HEK293T (cell line): Measurements from ENCODE around the gene NAT10.

Experiments
- CTCF ChIA-PET: fragments of 350-600 bp; formaldehyde crosslinking; extraction: SDS; loops from one replicate; lab custom pipeline; 2021; ENCODE audit warnings: antibody characterized with exemption, inconsistent platforms; lab: Yijun Ruan, JAX
- POLR2A ChIA-PET: fragments of 350-600 bp; formaldehyde crosslinking; extraction: SDS; loops from one replicate; lab custom pipeline; 2020; ENCODE audit warnings: antibody characterized with exemption, inconsistent platforms; lab: Yijun Ruan, JAX
- DNase-seq: peaks from one replicate; pipeline ENCODE4 v3.0.0; 2012; ENCODE audit warnings: mixed read lengths; ENCODE audit errors: extremely low spot score
- ARNT ChIP-seq: fragments of 450-650 bp; IDR thresholded peaks from 2 replicates; pipeline ENCODE4 v1.6.1; 2017; ENCODE audit warnings: mild to moderate bottlenecking
- BHLHE40 ChIP-seq: fragments of 450-650 bp; IDR thresholded peaks from 2 replicates; pipeline ENCODE4 v1.6.1; 2016; ENCODE audit warnings: mild to moderate bottlenecking, moderate library complexity, borderline replicate concordance
- CTBP1 ChIP-seq: fragments of 450-650 bp; IDR thresholded peaks from 2 replicates; pipeline ENCODE4 v1.6.1; 2016; ENCODE audit warnings: borderline replicate concordance
- ELF4 ChIP-seq: fragments of 450-650 bp; IDR thresholded peaks from 2 replicates; pipeline ENCODE4 v1.6.1; 2017; ENCODE audit warnings: antibody characterized with exemption
- FOXA1 ChIP-seq: fragments of 450-650 bp; IDR thresholded peaks from 2 replicates; pipeline ENCODE4 v1.6.1; 2016; ENCODE audit warnings: mild to moderate bottlenecking
- FOXK2 ChIP-seq: fragments of 450-650 bp; IDR thresholded peaks from 2 replicates; pipeline ENCODE4 v1.6.1; 2016; ENCODE audit warnings: mild to moderate bottlenecking
- FOXM1 ChIP-seq: fragments of 450-650 bp; IDR thresholded peaks from 2 replicates; pipeline ENCODE4 v1.6.1; 2017; ENCODE audit warnings: mild to moderate bottlenecking, borderline replicate concordance
- HDGF ChIP-seq: fragments of 450-650 bp; IDR thresholded peaks from 2 replicates; pipeline ENCODE4 v1.6.1; 2017; ENCODE audit warnings: antibody characterized with exemption, borderline replicate concordance
- L3MBTL2 ChIP-seq: fragments of 450-650 bp; conservative IDR thresholded peaks from 2 replicates; pipeline ENCODE4 v1.6.1; 2016; ENCODE audit warnings: mild to moderate bottlenecking
- LEF1 ChIP-seq: fragments of 450-650 bp; IDR thresholded peaks from 2 replicates; pipeline ENCODE4 v1.6.1; 2017; ENCODE audit warnings: mild to moderate bottlenecking, borderline replicate concordance
- NFRKB ChIP-seq: fragments of 450-650 bp; IDR thresholded peaks from 2 replicates; pipeline ENCODE4 v1.6.1; 2016; ENCODE audit warnings: mild to moderate bottlenecking, moderate library complexity
- PKNOX1 ChIP-seq: fragments of 450-650 bp; IDR thresholded peaks from 2 replicates; pipeline ENCODE4 v1.6.1; 2016
- SP1 ChIP-seq: fragments of 450-650 bp; IDR thresholded peaks from 2 replicates; pipeline ENCODE4 v1.6.1; 2017
- SUZ12 ChIP-seq: fragments of 450-650 bp; IDR thresholded peaks from 2 replicates; pipeline ENCODE4 v1.6.1; 2016; ENCODE audit warnings: mild to moderate bottlenecking
- TARDBP ChIP-seq: fragments of 450-650 bp; IDR thresholded peaks from 2 replicates; pipeline ENCODE4 v1.6.1; 2016
- ZNF384 ChIP-seq: fragments of 450-650 bp; IDR thresholded peaks from 2 replicates; pipeline ENCODE4 v1.6.1; 2016

NAT10 gene

DNA sequence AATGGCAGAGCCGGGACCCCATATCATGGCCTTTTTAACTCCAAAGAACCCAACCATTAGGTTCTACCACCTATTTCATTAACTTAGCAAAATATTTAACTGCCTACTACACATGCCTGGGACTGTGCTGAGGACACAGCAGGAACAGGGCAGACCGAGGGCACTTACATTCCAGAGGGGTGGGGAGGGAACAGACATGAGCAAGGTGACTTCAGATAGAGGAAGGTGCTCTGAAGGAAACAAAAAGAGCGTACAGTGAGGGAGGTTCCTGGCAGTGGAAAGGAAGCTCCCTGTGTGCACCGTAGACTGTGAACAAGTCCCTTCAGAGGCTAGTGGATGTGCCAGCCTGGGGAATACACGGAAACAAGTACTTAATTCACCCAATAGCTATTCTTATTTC, 82.8 kb downstream of the NAT10 start:
- ChIA-PET CTCF (interaction anchor here (1.2 kb wide), 1 partner anchor 14 kb away, joined by 3 read pairs; no protein-coding TSS in a partner anchor), POLR2A (interaction anchor here (1.0 kb wide), 1 partner anchor 14 kb away, joined by 3 read pairs; no protein-coding TSS in a partner anchor)
- TF ChIP-seq CTBP1 (no peak), ELF4 (no peak), LEF1 (no peak), SUZ12 (no peak), FOXK2 (no peak), TARDBP (no peak), FOXM1 (no peak), BHLHE40 (no peak), SP1 (no peak), PKNOX1 (no peak), L3MBTL2 (no peak), ARNT (no peak), FOXA1 (no peak), HDGF (no peak), NFRKB (no peak)
- DNase-seq: no peak

DNA sequence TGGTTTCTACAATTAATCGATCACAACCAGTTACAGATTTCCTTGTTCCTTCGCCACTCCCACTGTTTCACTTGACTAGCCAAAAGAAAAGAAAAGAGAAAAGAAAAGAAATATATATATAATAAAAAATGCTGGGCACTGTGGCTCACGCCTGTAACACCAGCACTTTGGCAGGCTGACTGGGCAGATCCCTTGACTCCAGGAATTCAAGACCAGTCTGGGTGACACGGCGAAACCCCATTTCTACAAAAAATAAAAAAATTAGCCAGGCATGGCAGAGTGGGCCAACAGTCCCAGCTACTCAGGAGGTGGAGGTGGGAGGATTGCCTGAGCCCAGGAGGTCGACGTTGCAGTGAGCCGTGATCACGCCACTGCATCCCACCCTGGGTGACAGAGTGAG, 83.8 kb downstream of the NAT10 start:
- CTCF ChIA-PET: no interaction called here
- no peak for DNase-seq
- no peak for TF ChIP-seq SP1
- TF ChIP-seq NFRKB: no peak
- no peak for TF ChIP-seq TARDBP
- no peak for TF ChIP-seq CTBP1
- TF ChIP-seq FOXA1: no peak
- TF ChIP-seq HDGF: no peak
- no peak for TF ChIP-seq FOXM1
- no peak for TF ChIP-seq ARNT
- no peak for TF ChIP-seq BHLHE40
- TF ChIP-seq ZNF384: no peak
- POLR2A ChIA-PET: no interaction called here

- ChIA-PET CTCF (interaction anchor here (0.6 kb wide), 1 partner anchor 85 kb away, joined by 3 read pairs; no protein-coding TSS in a partner anchor), POLR2A (no interaction called here)
- no peak for DNase-seq
- TF ChIP-seq PKNOX1 (no peak), FOXA1 (no peak), FOXK2 (no peak), SP1 (no peak), FOXM1 (no peak), BHLHE40 (no peak), CTBP1 (no peak), ELF4 (no peak), ZNF384 (no peak), ARNT (no peak), LEF1 (no peak), L3MBTL2 (no peak), SUZ12 (no peak), TARDBP (no peak), NFRKB (no peak), HDGF (no peak)
Observed at GRCh38 chr11:34190192-34191139, 85.0 kb downstream of the NAT10 start.

DNA sequence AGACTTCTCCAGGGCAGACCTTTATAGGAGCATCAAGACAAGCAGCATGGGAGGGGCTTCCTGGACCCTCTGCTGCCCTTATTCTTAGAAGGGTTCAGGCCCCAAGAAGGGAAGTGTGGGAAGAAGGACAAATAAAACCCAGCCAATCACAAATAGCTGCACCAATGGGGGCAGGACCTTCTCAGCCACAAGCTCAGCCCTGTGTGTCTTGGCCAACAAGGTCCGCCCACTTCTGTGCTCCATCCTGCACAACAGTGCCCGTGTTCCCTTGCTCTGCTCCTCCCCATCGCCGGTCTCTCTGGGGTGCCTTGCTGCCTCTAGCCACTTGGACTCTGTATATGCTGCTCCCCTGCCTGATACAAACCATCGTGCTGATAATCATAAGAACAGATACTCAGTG, 86.1 kb downstream of the NAT10 start:
- POLR2A ChIA-PET: no interaction called here
- CTCF ChIA-PET: no interaction called here
- no peak for TF ChIP-seq CTBP1
- no peak for TF ChIP-seq SP1
- no peak for TF ChIP-seq NFRKB
- no peak for TF ChIP-seq ARNT
- TF ChIP-seq TARDBP: no peak
- TF ChIP-seq ELF4: no peak
- no peak for TF ChIP-seq FOXK2
- no peak for DNase-seq

GRCh38 chr11:34192481-34193401, 87.3 kb downstream of the NAT10 start:
- CTCF ChIA-PET: no interaction called here
- no peak for TF ChIP-seq TARDBP
- no peak for TF ChIP-seq BHLHE40
- no peak for TF ChIP-seq SUZ12
- no peak for TF ChIP-seq FOXK2
- TF ChIP-seq LEF1: no peak
- TF ChIP-seq NFRKB: no peak
- TF ChIP-seq ARNT: no peak
- TF ChIP-seq CTBP1: no peak
- TF ChIP-seq PKNOX1: no peak
- TF ChIP-seq FOXA1: no peak
- TF ChIP-seq SP1: no peak
- no peak for DNase-seq
- POLR2A ChIA-PET: no interaction called here
